GM19025 (cell line): ENCODE data around the gene NT5C.

Experiments used
- ATAC-seq: cut with Tn5 transposase; IDR thresholded peaks from one replicate; pipeline ENCODE4 v1.9.1; 2021; ENCODE audit warnings: mild to moderate bottlenecking, low read depth, moderate library complexity; ENCODE audit not compliant: unreplicated experiment

Gene NT5C

DNA sequence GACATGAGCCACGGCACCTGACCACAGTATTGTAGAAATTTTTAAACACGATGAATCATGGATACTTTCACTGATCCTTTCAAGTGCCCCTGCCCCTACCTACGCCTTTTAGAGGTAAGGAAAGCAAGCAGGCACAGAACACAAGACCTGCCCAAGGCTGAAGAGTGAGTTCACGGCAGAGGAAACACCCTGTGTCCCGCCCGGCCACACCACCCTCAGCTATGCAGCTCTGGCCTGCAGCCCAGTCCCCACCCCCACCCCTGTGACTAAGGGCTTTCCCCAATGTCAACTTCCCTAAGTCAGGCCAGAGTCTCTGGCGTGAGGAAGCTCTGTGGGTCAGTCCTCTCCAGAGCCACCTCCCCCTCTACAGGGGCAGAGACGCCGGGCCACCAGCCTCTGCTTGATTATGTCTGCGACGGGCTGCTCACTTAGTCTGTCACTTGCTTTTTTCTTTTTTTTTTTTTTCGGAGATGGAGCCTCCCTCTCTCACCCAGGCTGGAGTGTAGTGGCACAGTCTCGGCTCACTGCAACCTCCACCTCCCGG lies 35.4 kb downstream of the NT5C start:
- no peak for ATAC-seq

DNA sequence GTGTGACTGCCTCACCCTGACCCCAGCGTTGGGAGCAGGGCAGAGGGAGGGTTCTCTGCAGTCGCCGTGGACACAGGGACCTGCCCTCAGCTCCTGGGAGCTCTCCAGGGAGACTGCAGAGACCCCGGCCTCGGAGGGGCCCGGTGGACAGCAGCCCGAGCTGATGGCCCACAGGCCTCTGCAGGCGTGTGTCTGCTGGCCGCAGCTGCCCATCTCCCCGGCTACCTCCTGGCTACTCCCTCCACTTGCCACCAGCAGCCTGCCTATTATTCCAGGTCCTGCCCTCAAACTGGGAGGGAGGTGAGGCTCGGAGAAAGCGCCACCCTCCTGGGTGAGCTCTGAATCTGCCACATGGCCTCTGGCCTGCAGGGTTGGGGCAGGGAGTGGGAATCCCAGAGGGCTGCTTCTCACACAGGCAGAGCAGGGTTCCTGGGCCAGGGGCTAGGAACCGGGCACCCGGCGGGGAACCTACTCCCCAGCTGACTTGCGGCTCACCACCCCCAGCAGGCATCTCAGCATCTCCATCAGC lies 36.6 kb downstream of the NT5C start:
- ATAC-seq: no peak

DNA sequence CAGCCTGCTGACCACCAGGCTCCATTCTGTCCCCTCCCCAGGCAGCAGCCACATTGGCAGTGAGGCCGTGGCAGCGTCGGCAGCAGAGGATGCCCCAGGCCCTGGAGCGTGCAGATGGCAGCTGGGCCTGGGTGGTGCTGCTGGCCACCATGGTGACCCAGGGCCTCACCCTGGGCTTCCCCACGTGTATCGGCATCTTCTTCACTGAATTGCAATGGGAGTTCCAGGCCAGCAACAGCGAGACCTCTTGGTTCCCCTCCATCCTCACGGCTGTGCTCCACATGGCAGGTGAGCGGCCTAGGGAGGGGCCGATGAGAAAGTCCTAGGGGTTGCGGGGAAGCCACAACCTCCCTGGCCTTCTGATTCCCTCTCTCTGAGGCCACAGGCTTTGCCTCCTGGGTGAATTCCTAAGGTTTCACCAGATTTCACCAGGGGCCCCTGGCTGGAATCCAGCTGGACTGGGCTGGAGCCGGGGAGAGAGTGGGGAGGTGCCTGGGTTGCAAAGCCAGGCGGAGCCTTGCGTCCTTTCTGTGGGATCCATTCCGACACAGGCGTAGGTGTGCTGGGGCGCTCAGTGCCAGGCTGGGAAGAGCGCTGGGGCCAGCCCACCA lies 37.9 kb downstream of the NT5C start:
- ATAC-seq: no peak

DNA sequence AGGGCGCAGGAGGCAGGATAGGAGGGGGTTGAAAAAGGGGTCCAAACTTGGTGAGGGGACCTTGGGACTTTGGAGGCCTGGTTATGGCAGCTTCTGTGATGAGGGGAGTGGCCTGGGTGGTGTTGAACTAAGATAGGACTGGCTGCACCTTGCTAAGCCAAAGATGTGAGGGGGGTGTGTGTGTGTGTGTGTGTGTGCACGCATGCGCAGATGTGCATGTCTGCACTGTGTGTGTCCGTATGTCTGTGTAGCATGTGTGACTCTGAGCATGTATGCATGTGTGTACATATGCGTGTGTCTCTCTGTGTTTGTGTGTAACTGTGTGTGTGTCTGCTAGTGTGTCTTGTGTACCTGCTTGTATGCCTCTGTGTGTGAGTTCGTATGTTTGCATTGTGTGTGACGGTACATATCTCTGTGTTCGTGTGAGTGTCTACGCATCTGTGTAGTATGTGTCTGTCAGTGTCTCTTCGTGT lies 39.7 kb downstream of the NT5C start:
- no peak for ATAC-seq

DNA sequence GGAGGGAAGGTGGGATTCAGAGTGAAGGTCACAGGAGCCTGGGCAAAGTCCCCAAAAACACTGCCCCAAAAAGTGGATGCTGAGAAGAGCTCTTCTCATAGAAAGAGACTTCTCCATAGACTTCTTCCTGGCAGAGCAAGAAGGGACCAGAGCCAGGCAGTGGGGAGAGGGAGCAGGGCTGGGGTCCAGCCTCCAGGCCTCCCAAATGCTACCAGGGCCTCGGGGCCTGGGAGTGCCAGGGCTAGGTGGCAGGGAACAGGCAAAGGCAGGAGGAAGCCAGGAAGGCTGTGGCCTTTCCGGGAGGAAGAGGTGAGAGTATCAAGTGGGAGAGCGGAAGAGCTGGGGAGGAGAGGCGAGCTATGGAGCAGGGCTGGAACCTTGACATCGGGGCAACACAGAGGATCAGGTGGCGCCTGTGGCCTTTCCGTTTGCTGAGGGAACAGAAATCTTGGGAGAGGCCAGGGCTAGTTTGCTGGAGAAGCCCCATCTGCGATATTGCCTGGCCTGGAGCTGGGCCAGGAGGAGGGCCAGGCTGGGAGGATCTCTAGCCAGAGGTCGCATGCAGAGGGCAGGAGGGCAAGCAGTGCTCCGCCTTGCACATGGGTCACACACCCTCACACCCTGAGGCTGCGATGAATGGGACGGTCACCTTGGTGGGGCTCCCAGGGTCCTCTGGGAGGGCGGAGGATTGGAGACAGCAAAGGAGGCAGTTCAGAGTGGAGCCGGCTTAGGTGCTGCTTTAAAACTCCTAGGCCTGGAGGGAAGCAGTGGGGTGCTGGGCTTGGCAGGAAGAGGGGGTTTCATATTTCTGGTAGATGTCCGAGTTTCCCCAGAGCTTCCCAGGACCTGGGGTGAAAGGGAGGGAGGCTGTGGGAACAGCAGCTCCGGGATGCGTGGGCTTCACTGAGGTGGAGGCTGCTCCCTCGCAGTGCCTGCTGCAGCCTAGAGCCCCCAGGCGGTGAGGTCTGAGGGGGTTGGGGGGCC lies 40.4 kb downstream of the NT5C start:
- no peak for ATAC-seq

DNA sequence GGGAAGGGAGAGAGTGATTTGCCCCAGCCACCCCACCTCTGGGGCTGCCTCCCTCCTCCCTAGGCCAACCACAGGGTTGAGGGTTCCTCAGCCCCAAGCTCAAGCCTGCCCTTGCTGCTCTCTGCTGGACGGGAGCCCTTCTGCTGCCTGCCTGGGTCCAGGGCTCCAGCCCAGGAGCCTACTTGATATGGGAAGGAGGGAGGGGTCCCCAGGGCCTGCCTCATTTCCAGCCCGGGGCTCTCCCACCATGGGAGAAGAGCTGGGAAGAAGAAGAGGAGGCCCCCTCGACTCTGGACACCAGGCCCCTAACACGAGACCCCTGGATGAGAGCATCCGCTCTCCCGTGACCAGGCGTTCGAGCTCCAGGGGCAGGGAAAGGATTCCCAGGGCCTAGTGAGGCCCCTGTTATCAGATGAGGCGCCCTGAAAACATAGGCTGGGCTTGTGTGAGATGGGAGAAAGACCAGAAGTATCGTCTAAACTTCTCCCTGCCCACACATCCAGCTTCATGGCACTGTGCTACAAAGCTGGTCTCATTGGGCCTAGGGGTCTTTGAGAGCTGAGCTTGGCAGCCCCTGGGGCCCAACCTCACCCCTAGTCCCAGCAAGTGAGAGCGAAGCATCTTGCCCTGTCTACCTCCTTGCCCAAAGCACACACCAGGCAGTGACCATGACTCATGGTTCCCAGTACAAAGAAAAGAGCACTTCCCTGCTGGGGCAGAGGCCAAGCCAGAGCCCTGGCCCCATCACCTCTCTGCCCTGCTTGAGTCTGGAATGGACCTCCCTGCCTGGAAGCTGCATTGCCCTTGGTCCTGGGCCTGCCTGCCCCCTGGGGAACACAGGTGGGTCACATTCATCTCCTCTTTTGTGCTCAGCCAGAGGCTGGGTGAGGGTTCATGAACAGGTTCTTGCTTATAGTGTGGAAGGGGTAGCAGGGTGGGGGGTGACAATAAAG lies 42.8 kb downstream of the NT5C start:
- ATAC-seq: no peak

DNA sequence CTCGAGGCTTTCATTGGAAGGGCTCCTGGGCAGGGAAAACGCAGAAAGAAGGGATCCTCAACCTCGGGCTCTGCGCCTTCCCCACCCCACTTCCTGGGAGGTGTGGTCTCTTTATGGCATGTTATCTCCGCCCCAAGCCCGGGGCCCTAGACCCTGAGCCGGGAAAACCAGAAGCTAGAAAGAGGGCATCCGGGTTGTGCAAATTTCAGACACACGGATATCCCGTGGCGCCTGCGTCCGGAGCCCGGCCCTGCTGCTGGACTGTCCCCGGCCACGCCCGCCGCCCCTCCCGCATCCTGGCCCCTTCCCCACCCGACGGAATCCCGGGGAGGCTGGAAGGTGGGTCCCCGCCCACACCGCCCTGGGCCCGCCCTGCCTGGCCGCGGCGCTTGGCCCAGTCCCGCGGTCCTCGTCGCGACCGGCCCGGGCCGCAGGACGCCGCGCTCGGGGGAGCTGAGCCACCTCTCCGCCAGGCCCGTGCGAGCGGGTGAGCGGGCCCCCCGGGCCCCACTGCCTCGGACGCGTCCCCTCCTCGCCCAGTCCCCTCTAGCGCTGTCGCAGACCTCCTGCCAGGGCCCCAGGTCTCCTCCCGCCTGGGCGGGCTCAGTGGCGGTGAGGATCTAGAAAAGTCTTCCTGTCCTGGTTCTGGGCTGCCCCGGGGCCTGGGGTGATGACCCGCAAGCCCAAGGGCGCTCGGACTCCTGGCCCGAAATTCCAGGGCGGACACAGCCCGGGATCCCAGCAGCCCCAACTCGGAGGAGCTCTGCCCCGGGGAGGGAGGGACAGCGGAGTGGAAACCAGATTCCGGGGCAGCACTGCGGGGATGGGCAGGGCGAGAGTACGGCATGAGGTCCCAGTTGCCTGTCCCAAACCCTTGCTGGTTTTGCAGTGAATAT lies 43.7 kb downstream of the NT5C start, which contains the start of gene SLC16A5:
Gene SLC16A5, plus strand, starts transcription at position 397 of the 896 bp plus-strand sequence. CDS start 5,683 bp downstream, outside the sequence.
- ATAC-seq: peak; percentile 45

DNA sequence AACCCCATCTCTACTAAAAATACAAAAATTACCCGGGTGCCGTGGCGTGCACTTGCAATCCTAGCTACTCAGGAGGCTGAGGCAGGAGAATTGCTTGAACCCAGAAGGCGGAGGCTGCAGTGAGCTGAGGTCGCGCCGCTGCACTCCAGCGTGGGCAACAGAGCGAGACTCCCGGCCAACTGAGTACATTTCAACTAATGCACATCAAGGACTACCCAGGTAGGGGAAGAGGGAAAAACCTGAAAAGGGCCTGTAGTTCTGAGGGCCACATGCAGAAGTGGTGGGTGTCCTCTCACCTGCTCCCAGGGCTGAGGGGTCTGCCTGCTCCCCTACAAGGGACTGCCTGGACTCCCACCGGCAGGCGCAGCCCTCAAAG lies 44.4 kb downstream of the NT5C start:
- ATAC-seq: no peak

DNA sequence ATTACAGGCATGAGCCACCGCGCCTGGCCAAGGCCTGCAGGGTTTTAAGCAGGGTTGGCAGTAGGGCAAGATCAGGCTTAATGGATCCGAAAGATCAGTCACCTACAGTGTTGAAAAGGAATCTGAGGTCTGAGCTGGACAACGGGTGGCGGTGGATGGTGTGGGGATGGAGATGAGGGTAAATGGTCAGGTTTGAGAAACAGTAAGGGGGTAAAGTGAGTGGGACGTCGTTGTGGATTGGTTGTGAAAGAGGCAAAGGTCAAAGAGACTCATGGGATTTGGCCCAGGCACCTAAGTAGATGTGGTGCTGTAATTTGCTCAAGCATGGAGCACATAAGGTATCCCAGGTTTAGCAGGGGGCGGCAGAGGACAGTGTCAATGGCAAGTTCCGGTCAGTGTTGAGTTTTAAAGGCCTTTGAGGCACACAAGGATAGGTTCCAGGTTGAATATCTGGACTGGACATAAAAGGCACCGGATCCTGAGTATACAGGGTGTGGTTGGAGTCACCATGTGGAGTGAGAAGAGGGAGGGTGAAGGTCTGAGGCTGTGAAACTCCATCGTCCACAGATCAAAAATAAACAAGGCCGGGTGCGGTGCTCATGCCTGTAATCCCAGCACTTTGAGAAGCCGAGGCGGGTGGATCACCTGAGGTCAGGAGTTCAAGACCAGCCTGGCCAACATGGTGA lies 44.9 kb downstream of the NT5C start:
- ATAC-seq: no peak

DNA sequence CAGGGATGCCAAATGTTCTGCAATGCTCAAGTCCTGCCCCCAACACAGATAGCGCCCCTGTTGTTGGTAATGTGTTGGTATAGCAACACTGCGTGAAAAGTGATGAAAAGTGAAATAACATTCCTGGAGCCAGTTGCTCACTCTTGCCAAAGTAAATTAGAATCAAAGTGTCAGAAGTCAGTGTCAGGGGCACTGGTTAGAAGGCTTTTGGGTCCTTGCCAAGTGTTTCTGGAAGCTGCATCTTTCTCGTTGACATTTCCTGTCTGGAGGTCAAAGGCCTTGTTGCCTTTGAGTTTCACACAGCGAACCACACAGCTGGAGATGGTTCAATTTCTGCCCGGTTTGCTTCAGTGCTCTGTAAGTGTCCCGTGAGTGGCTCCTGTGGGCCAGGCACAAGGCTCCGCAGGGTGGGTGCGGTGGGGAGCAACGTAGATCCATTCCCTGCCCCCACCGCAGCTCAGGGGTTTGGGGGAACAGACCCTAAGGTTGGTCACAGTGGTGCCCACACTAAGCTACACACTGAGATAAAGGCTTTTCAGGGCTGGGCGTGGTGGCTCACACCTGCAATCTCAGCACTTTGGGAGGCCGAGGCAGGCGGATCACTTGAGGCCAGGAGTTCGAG lies 47.4 kb downstream of the NT5C start:
- no peak for ATAC-seq

DNA sequence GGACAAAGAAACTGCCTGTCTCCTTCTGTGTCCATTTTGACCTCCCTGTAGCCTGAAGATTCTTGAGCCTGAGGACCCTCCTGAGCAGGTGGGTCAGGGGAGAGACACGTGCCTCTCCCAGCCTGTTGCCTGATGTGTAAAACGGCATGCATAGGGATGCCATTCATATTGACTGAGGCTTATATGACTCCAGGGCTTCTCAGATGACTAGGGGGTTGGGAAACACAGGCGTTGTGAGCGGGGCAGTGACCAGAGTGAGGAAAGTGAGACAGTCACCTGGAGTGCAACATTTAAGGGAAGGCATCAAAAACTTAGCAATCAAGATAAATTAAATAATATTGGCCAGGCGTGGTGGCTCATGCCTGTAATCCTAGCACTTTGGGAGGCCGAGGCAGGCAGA lies 48.9 kb downstream of the NT5C start:
- no peak for ATAC-seq

DNA sequence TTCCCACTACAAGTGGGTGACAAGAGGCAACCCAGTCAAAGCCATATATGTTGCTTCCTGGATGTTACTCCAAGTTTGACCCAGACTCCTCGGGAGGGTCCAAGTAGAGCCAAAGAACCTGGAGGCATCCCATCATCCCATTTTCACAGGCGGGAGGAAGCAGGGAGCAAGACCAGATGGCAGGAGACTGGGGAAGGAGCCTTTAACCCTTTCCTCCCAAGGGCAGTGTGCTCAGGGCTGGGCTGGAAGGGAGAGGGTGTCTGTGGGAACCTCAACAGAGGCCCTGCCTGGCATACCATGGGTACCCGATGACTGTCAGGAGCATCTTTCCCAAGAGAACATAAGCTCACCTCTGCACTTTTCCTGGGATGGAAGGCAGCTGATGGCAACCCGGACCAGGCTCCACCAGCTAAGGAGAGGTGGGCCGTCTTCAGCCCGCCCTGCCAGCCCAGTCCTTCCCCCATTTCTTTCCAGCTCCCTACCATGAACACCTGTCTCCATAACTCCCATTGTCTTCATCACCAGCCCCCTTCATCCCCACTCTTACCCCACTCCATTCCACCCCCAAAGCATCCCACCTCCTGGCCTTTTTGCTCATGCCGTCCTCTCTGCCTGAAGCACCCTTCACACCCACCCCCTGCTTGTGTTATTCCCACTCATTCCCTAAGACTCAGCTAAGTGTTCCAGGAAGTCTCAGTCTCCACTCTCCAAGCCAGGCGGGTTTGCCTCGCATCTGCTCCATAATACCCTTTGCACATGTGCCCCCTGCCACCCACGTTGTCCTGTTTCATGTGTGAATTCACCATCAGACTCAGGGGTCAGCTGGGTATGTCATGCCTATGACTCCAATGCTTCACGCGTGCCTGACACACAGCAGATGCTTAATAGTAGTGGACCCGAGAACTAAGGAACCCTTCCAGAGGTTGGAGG lies 49.7 kb downstream of the NT5C start:
- no peak for ATAC-seq
